WERI-Rb-1 (cell line): ENCODE measurements around the gene LEMD3.

ENCODE experiments used
- DNase-seq: peaks from one replicate; pipeline ENCODE4 v3.0.0-alpha.2; 2020
- H3K27ac ChIP-seq: fragments of 250-450 bp; sonication (Bioruptor Pico); 2 replicates; pipeline ENCODE4 v1.5.1; 2020; ENCODE audit warnings: mild to moderate bottlenecking, moderate library complexity
- H3K27me3 ChIP-seq: fragments of 250-450 bp; sonication (Bioruptor Pico); 2 replicates; pipeline ENCODE4 v1.5.1; 2021; ENCODE audit warnings: mild to moderate bottlenecking, low read depth, moderate library complexity; ENCODE audit not compliant: insufficient read depth, severe bottlenecking
- H3K36me3 ChIP-seq: fragments of 250-450 bp; sonication (Bioruptor Pico); 2 replicates; pipeline ENCODE4 v1.5.1; 2020; ENCODE audit warnings: mild to moderate bottlenecking, moderate library complexity
- H3K4me3 ChIP-seq: 2 replicates; pipeline ENCODE4 v1.5.1; 2011; ENCODE audit warnings: low read depth, mild to moderate bottlenecking, control low read depth, low read length
- H3K9me3 ChIP-seq: fragments of 250-450 bp; sonication (Bioruptor Pico); 2 replicates; pipeline ENCODE4 v1.5.1; 2021; ENCODE audit warnings: mild to moderate bottlenecking, moderate library complexity; ENCODE audit not compliant: severe bottlenecking
- TF ChIP-seq, protein P1 (sequence below): IDR thresholded peaks from 2 replicates; pipeline ENCODE4 v1.5.1; 2011; ENCODE audit warnings: low read depth, mild to moderate bottlenecking, control low read depth, inconsistent platforms, low read length

Gene LEMD3

GRCh38 chr12:65169320-65170208, at the start of gene LEMD3:
Gene LEMD3 (plus strand): TSS chr12:65169583. CDS start chr12:65169597, 14 bp downstream.
- H3K9me3 ChIP-seq: no peaks in the 10 kb centered on the region
- H3K36me3 ChIP-seq: peaks cover 43% of the 10 kb centered on the region
- TF ChIP-seq, protein P1, sequence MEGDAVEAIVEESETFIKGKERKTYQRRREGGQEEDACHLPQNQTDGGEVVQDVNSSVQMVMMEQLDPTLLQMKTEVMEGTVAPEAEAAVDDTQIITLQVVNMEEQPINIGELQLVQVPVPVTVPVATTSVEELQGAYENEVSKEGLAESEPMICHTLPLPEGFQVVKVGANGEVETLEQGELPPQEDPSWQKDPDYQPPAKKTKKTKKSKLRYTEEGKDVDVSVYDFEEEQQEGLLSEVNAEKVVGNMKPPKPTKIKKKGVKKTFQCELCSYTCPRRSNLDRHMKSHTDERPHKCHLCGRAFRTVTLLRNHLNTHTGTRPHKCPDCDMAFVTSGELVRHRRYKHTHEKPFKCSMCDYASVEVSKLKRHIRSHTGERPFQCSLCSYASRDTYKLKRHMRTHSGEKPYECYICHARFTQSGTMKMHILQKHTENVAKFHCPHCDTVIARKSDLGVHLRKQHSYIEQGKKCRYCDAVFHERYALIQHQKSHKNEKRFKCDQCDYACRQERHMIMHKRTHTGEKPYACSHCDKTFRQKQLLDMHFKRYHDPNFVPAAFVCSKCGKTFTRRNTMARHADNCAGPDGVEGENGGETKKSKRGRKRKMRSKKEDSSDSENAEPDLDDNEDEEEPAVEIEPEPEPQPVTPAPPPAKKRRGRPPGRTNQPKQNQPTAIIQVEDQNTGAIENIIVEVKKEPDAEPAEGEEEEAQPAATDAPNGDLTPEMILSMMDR: no peak
- H3K27ac ChIP-seq: peak within 1 kb of the TSS; percentile 96
- DNase-seq: peak; percentile 94
- no peaks in the 10 kb centered on the region for H3K27me3 ChIP-seq
- H3K4me3 ChIP-seq: peak within 1 kb of the TSS; percentile 95

DNA sequence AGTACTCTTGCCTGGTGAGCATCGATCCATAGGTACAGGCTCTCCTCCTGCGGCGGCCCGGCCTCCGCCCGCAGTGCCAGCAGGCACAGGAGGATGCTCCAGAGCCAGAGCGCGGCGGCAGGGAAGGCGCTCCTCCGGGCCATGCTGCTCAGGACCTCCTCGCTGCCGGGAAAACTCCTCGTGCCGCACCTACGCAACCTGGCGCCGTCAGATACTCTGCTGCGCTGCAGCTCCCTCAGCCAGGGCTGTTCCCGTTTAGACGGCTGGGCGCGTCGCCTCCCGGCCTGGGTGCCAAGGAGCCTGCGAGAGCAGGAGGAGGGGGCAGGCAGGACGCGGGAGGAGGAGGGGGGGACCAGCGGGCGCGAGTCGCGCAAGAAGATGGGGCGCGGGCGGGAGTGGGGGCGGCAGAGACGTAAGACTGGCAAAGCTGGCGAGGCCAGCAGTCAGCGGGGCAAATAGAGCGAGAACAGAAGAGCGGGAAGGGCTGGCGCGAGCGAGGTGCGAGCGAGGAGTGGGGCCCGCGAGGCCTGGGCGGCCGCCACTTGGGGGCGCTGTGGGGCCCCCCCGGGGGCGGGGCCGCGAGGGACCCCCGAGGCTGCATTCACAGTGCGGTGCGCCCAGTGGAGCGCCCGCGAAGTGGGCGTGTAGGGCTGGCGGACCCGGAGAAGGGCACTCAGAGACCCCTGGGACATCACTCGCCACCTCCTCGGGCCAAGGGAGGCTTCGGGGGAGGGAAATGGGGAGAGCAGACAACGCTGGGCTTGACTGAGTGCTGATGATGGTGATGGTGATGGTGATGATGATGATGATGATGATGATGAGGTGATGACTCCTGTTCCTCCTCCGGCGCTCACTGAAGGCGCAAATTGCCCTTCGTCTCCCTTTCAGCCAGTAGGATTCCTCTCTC, 48.1 kb upstream of the LEMD3 start, which contains the start of gene WIF1:
Gene WIF1, minus strand, starts transcription at position 257 of the 907 bp plus-strand sequence. Its CDS starts 114 bp downstream, at position 143.
- H3K36me3 ChIP-seq: no peaks in the 10 kb centered on the region
- H3K4me3 ChIP-seq: peak within 1 kb of the TSS; percentile 44
- no peak within 1 kb of the TSS for H3K27ac ChIP-seq
- DNase-seq: peak; percentile 56
- peaks cover 22% of the 10 kb centered on the region for H3K27me3 ChIP-seq
- TF ChIP-seq, protein P1: peak; percentile 81
- no peaks in the 10 kb centered on the region for H3K9me3 ChIP-seq

DNA sequence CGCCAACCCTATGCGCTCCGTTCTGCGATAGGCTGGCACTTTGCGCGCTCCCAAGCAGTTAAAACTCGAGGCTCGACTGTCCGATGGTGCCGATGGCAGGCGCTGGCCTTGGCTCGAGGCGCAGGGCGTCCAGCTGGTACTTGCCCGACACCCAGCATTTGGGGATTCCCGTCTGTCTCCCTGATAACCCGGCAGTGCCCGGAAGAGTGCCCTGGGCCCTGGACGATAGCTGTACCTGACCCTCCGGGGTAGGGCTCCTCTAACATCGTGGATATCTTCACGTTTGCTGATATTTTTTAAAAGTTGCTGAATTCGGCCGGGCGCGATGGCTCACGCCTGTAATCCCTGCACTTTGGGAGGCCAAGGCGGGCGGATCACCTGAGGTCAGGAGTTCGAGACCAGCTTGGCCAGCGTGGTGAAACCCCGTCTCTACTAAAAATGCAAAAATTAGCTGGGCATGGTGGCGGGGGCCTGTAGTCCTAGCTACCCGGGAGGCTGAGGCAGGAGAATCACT, 47.4 kb upstream of the LEMD3 start:
- no peak for DNase-seq
- TF ChIP-seq, protein P1: no peak
- no peak overlapping the region for H3K4me3 ChIP-seq
- peaks cover 22% of the 10 kb centered on the region for H3K27me3 ChIP-seq
- H3K27ac ChIP-seq: no peak overlapping the region
- H3K36me3 ChIP-seq: no peaks in the 10 kb centered on the region
- H3K9me3 ChIP-seq: no peaks in the 10 kb centered on the region

GRCh38 chr12:65122703-65123102, 46.7 kb upstream of the LEMD3 start:
- H3K36me3 ChIP-seq: no peaks in the 10 kb centered on the region
- no peaks in the 10 kb centered on the region for H3K9me3 ChIP-seq
- H3K4me3 ChIP-seq: no peak overlapping the region
- TF ChIP-seq, protein P1: no peak
- H3K27me3 ChIP-seq: peaks cover 22% of the 10 kb centered on the region
- DNase-seq: no peak
- H3K27ac ChIP-seq: no peak overlapping the region

DNA sequence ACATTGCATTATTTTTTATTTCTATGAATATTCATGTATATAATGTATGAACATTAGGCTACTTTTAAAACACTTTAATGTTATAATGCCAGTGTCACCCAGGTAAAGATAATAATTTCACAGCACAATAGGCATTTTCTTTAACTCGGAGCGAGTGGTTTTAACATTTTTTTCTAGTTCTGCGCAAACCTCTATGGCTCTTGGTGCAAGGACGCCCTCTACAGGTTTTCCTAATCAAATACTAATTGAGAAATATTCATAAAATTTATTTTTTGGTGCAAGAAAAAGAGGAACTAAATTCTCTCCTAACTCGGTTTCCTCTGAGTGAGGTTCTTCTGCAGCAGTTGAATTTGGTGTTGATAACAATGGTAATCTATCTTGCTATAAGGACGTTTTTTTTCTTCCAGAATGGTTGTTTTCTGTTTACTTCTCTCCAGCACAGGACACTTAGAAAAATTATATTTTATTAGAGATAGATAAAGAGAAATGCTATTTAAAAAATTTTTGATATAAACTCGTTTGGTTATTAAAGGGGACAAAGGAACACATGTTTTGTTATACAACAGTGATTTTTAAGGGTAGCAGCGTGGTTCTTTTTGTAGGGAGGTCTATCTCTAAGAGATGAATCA, 45.8 kb upstream of the LEMD3 start:
- Histone ChIP-seq H3K36me3 (no peaks in the 10 kb centered on the region), H3K27me3 (peaks cover 22% of the 10 kb centered on the region), H3K9me3 (no peaks in the 10 kb centered on the region), H3K27ac (no peak overlapping the region), H3K4me3 (no peak overlapping the region)
- no peak for DNase-seq
- TF ChIP-seq, protein P1: peak; percentile 41; the same call in 1 of the 2 replicates
